Stomach smooth muscle (tissue), 2 donors: ENCODE results near the gene CUEDC1.

Experiments used
- H3K27ac ChIP-seq: one replicate; pipeline ENCODE4 v1.7.0; 2013; ENCODE audit warnings: mild to moderate bottlenecking, low read length, inconsistent platforms
- H3K27me3 ChIP-seq, 2 donors: one replicate each; pipeline ENCODE4 v1.7.0; 2013; ENCODE audit warnings: low read length in 2 of 2; ENCODE audit not compliant: insufficient read depth in 2 of 2, control insufficient read depth in 1 of 2
- H3K36me3 ChIP-seq, 2 donors: one replicate each; pipeline ENCODE4 v1.7.0; 2013; ENCODE audit warnings: low read length in 2 of 2; ENCODE audit not compliant: control insufficient read depth in 2 of 2, insufficient read depth in 2 of 2
- H3K4me1 ChIP-seq: one replicate; pipeline ENCODE4 v1.7.0; 2013; ENCODE audit warnings: low read length; ENCODE audit not compliant: control insufficient read depth, insufficient read depth
- H3K4me3 ChIP-seq, 2 donors: one replicate each; pipeline ENCODE4 v1.7.0; 2013; ENCODE audit warnings: low read length in 2 of 2
- H3K9ac ChIP-seq, 2 donors: one replicate each; pipeline ENCODE4 v1.7.0; 2013; ENCODE audit warnings: low read length in 2 of 2, mild to moderate bottlenecking in 1 of 2
- H3K9me3 ChIP-seq, 2 donors: one replicate each; pipeline ENCODE4 v1.7.0; 2013; ENCODE audit warnings: low read length in 2 of 2; ENCODE audit not compliant: control insufficient read depth in 2 of 2
- donor health status: healthy.
- donor health status: Pancreatic carcinoma.

Gene CUEDC1, protein sequence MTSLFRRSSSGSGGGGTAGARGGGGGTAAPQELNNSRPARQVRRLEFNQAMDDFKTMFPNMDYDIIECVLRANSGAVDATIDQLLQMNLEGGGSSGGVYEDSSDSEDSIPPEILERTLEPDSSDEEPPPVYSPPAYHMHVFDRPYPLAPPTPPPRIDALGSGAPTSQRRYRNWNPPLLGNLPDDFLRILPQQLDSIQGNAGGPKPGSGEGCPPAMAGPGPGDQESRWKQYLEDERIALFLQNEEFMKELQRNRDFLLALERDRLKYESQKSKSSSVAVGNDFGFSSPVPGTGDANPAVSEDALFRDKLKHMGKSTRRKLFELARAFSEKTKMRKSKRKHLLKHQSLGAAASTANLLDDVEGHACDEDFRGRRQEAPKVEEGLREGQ

DNA sequence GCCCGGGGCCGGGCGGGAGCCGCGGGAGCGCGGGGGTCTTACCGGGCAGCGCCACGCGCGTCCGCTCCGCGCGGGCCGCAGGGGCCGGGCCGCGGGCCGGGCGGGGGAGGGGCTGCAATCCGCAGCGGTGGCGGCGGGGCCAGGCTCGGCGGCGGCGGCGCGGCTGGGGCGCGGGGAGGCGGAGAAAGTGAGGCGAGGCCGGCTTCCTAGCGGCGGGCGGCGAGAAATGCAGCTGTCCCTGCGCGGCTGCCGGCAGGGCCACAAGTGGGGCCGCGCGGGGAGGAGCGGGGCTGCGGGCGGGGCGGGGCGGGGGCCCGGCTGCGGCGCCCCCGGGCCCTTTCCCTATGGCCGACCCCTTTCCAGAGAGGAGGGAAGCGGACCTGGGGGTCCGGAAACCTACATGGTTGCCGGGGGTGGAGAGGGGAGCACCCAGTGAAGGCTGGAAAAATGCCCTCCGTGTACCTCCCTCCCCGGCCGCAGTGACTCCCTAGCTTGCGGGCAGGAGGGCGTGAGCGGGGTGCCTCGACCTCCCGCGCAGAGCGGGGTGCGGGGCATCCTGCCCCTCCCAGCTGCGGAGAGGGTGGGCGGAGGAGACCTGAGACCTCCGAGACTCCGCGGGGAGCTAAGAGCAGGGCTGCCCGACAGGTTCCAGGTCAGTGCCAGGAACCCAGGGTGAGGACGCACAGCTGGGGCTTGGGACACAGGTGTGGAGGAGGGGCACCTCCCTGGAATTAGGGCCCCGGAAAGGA is at the start of gene CUEDC1:
Gene CUEDC1 (minus strand): TSS at position 230 of the 749 bp plus-strand sequence. CDS start 69,848 bp downstream, outside the sequence.
- Histone ChIP-seq H3K4me1 (peaks cover 44% of the 10 kb centered on the region), H3K4me3 (peak within 1 kb of the TSS; percentile 80 to 84), H3K27me3 (no peaks in the 10 kb centered on the region), H3K9ac (peak within 1 kb of the TSS; percentile 84 to 87), H3K9me3 (no peaks in the 10 kb centered on the region), H3K36me3 (no peaks in the 10 kb centered on the region), H3K27ac (peak within 1 kb of the TSS; percentile 93)

DNA sequence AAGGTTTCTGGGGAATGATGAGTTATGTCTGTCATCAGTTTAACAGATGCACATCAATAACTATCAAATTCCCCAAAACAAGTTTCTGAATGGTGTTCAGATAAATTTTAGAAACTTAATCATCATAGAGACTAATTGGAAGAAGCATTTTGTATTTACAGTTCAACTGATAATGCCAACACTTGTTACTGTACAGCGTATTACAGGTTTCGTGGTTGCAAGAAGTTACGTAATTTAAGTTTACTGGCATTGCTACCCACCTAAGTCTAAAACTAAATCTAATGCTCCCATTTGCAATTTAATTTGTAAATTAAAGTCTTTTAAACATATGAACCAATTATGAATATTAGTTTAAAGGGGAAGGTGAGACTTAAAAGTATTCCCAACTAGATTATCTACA is 48.8 kb upstream of the CUEDC1 start:
- no peaks in the 10 kb centered on the region for H3K9me3 ChIP-seq
- no peak overlapping the region for H3K9ac ChIP-seq
- peak overlapping the region in 1 of 2 donors; percentile 18 for H3K4me3 ChIP-seq
- peaks cover 27% of the 10 kb centered on the region for H3K4me1 ChIP-seq
- no peak overlapping the region for H3K27ac ChIP-seq
- H3K36me3 ChIP-seq, result peaks cover 19 to 46% of the 10 kb centered on the region in 2 donors
- no peaks in the 10 kb centered on the region for H3K27me3 ChIP-seq

DNA sequence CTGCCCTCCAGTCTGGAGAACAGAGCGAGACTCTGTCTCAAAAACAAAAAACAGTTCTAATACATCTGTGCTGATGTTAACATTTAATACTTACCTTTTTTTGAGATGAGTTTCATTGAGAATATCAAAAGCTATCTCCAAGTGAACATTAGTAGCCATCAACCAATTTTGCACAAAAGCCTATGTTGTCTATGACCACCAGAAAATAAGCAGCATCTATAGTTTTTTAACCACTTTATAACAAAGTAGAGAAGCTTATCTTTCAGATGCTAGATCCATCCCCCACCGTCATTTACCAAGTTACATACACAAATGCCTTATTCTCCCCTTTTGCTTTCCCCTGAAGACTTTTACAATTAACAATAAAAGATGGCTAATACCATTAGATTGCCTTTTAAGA is 47.8 kb upstream of the CUEDC1 start:
- Histone ChIP-seq H3K4me1 (peaks cover 24% of the 10 kb centered on the region), H3K27ac (no peak overlapping the region), H3K4me3 (no peak overlapping the region), H3K9ac (no peak overlapping the region), H3K36me3 (peaks cover 19 to 48% of the 10 kb centered on the region in 2 donors), H3K27me3 (no peaks in the 10 kb centered on the region), H3K9me3 (no peaks in the 10 kb centered on the region)

DNA sequence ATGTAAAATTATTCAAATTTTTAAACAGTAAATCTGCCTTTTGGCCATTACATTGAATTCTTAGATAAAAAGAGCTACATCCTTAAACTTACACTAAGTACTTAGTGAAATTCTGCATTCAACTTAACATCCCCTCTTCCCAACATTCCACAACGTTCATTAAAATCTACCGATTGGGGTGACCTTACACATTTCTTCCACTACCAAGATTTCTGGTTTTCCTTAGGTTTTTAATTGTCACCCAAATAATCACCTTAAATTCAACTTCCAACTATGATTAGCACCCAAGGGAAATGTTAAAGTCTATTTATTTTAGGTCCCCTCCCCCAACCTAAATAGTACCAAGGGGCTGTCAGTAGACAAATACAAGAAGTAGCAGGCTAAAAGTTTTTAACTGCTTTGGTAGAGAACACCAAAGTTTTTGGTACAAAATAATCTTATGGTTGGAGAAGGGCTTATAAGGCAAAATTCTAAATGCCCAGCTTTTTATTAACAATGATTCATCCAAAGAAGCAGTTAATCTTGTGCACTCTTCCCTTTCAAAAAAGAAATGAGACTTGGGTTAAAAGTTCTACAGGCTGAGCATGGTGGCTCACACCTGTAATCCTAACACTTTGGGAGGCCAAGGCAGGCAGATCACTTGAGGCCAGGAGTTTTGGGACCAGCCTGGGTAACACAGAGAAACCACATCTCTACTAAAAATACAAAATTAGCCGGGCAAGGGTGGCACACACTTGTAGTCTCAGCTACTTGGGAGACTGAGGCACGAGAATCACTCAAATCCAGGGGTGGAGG is 47.1 kb upstream of the CUEDC1 start:
- Histone ChIP-seq H3K36me3 (peaks cover 24 to 48% of the 10 kb centered on the region in 2 donors), H3K4me3 (no peak overlapping the region), H3K9ac (no peak overlapping the region), H3K27ac (no peak overlapping the region), H3K9me3 (no peaks in the 10 kb centered on the region), H3K27me3 (no peaks in the 10 kb centered on the region), H3K4me1 (peaks cover 21% of the 10 kb centered on the region)

DNA sequence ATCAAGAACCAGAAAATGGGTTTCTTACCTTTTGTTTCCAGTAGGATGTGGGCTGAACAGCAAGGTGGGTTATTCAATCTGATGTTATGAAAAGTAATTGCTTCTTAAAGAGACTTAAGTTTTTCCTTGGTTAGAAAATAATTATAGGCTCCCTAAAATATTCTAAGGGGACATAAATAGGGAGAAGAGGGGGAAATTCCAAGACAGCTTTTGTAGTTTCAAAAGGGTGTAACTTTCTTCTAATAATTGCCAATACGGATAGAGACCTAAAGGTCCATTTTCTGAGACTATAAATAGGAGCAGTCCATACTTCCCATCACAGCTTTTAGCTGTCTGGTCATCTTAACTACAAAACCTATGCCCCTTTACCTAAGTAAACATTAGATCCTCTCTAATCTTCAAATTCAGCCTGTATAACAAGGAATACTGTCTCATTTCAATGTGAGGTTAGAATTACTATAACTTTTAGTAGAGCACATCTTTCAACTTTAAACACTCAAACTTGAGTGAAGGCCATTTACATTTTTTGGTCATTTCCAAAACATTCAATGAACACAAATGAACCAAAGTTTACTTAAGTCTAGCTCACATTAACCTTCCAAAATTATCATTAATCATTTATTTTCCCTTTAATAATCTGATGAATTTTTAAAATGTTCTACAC is 46.4 kb upstream of the CUEDC1 start:
- H3K9me3 ChIP-seq, result no peaks in the 10 kb centered on the region
- no peaks in the 10 kb centered on the region for H3K27me3 ChIP-seq
- H3K36me3 ChIP-seq, result peaks cover 25 to 48% of the 10 kb centered on the region in 2 donors
- H3K4me1 ChIP-seq, result peaks cover 21% of the 10 kb centered on the region
- H3K9ac ChIP-seq, result no peak overlapping the region
- no peak overlapping the region for H3K27ac ChIP-seq
- no peak overlapping the region for H3K4me3 ChIP-seq

DNA sequence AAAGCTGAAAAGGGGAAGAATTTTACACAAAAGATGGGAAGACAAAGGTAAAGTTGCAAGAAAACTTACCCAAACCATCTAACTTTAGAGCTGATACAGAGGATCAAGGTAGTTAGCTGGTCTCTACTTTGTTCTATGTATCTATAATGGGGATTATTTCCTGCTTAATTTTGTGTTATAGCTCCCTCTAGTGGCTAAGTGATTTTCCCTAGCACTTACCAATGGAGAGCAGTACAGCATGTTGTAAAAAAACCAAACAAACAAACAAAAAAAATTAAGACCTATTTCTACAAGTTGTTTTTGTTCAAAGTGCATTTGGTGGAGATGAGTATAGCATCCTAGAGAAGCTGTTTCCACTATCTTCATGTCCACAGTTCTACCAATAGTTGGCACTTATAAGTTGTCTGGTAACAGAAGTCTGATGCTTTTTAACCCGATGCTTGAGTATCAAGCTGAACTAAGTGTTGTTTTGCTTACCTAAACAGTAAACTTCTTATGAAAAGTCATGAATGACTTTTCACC is 44.3 kb upstream of the CUEDC1 start:
- Histone ChIP-seq H3K36me3 (peaks cover 14 to 32% of the 10 kb centered on the region in 2 donors), H3K27ac (no peak overlapping the region), H3K4me1 (peaks cover 12% of the 10 kb centered on the region), H3K9me3 (no peaks in the 10 kb centered on the region), H3K4me3 (no peak overlapping the region), H3K9ac (no peak overlapping the region), H3K27me3 (no peaks in the 10 kb centered on the region)

DNA sequence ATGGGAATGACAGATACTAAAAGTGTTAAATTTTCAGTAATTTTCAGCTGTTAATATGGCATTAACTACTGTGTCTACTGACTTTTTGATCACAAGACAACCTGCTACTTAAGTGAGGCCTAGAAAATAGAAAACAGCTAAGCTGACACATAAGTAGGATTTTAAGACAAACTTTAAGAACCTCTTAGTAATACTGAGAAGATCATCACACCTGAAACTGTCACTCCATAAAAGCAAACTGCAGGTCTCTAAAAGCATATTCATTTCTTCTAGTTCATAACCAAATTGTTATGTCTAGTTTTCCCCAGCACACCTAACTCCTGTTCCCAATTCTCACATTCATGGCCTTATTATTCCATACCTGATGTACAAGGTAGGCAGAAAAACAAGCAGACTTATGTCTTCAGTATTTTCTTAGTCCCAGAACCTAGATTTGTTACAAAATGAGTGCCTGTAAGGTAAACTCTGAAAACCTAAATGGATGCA is 43.8 kb upstream of the CUEDC1 start:
- Histone ChIP-seq H3K27ac (no peak overlapping the region), H3K4me1 (peaks cover 9% of the 10 kb centered on the region), H3K9me3 (no peaks in the 10 kb centered on the region), H3K9ac (no peak overlapping the region), H3K4me3 (no peak overlapping the region), H3K27me3 (no peaks in the 10 kb centered on the region), H3K36me3 (peaks cover 13 to 27% of the 10 kb centered on the region in 2 donors)

DNA sequence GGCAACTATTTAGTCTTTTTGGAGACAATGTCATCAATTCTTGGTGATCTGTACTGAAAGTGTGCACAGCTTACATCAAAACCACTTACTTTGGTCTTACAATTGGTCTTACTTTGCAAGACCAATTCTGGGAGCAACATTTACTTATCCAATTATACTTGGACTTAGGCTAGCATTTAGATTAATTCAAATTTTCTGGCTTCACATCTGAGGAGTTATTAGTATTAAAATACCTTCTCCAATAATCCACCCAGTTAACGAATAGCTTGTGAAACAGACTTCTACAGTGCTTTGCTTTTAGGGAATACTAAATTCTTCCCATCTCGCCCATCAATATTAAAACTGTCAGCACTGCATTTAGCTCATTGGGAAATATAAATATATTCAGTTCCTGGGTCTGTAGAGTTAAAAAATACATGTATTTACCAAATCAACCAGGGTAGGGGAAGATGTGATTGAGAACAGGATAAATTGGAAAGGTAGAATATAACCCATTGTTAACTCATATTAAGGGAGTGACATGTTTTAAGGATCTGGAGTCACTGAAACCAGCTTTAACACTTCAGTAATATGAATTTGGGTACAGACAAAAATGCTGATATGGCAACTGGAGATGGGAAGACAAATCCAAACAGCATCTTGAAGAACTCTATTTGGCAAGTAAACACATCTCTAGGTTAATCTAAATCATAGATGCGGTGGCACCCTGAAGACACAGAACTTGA is 42.0 kb upstream of the CUEDC1 start:
- H3K4me1 ChIP-seq, result peaks cover 12% of the 10 kb centered on the region
- H3K27ac ChIP-seq, result no peak overlapping the region
- H3K27me3 ChIP-seq, result no peaks in the 10 kb centered on the region
- peaks cover 7 to 13% of the 10 kb centered on the region in 2 donors for H3K36me3 ChIP-seq
- H3K4me3 ChIP-seq, result no peak overlapping the region
- no peak overlapping the region for H3K9ac ChIP-seq
- no peaks in the 10 kb centered on the region for H3K9me3 ChIP-seq

DNA sequence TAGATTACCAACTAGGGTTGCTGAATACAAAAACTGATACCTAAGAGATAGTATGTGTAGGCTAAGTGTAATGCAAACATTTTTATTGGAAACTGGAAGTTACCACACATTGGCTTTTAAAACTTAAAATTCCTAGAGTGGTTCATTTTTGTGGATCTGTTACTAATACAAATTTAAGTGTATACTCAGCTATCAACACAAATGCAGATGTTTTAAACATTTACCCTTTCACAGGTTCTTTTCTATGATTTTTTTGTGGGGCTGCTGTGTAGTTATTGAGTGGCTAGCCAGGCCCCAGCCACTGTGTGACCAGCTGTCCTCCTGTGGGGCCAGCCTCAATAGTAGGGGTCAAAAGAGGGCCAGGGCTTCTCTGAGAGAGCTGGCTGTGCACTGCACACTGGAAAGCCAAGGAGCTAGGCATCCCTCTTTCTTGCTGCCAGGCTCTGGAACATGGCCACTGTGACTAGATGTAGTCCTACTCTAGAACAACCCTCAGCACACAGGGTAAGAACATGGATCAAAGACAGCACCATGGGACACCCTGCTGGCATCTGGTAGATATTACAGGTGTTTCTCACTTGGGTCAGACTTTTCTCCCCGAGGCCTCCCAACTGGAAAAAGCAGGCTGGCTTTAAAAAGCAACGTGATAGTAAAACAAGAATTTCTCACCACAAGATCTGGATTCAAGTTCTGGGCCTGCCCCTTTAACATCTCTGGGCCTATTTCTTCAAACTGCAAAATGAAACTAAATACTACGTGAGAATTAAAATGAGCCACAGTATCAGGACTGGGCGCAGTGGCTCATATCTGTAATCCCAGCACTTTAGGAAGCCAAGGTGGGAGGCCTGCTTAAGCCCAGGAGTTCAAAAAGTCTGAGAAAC is 40.1 kb upstream of the CUEDC1 start:
- Histone ChIP-seq H3K36me3 (peaks cover 7 to 9% of the 10 kb centered on the region in 2 donors), H3K4me1 (peaks cover 12% of the 10 kb centered on the region), H3K9me3 (no peaks in the 10 kb centered on the region), H3K27me3 (no peaks in the 10 kb centered on the region), H3K9ac (peak overlapping the region in 1 of 2 donors; percentile 31), H3K4me3 (no peak overlapping the region), H3K27ac (peak overlapping the region; percentile 62)
